Measurements from ENCODE around the gene NAP1L1. TPM values are rescaled to one million over a fixed set of nuclear protein-coding genes. Genes with fewer than 3 reads are reported as not detected.

The NAP1L1 gene
- total RNA-seq, 1 experiment from 2014 or later = 493 TPM

- H3K4me1 Mint-ChIP-seq (ENCODE audit: insufficient read depth, unreplicated experiment) = peaks cover 5% of the 10 kb centered on the region
- no TSS peak for BruUV-seq (replicated peaks)
- no peaks in the 10 kb centered on the region for H3K36me3 Mint-ChIP-seq (ENCODE audit: insufficient read depth, unreplicated experiment)
- no peak overlapping the region for H3K27ac Mint-ChIP-seq (ENCODE audit: low read depth, unreplicated experiment)
- ChIA-PET POLR2A (interaction anchor here (0.7 kb wide), 1 partner anchor 58 kb away, joined by 3 read pairs; no protein-coding TSS in a partner anchor), CTCF (interaction anchor here (1.5 kb wide), 1 partner anchor 9 kb away, joined by 5 read pairs; no protein-coding TSS in a partner anchor)
- H3K9me3 Mint-ChIP-seq (ENCODE audit: unreplicated experiment) = peaks cover 7% of the 10 kb centered on the region
- intact Hi-C loops (cut with micrococcal nuclease) = no loop called here
- TF ChIP-seq, protein P1, sequence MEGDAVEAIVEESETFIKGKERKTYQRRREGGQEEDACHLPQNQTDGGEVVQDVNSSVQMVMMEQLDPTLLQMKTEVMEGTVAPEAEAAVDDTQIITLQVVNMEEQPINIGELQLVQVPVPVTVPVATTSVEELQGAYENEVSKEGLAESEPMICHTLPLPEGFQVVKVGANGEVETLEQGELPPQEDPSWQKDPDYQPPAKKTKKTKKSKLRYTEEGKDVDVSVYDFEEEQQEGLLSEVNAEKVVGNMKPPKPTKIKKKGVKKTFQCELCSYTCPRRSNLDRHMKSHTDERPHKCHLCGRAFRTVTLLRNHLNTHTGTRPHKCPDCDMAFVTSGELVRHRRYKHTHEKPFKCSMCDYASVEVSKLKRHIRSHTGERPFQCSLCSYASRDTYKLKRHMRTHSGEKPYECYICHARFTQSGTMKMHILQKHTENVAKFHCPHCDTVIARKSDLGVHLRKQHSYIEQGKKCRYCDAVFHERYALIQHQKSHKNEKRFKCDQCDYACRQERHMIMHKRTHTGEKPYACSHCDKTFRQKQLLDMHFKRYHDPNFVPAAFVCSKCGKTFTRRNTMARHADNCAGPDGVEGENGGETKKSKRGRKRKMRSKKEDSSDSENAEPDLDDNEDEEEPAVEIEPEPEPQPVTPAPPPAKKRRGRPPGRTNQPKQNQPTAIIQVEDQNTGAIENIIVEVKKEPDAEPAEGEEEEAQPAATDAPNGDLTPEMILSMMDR (IDR thresholded peaks at IDR 0.05; ENCODE audit: unreplicated experiment) = no peak
- H3K4me3 Mint-ChIP-seq (ENCODE audit: unreplicated experiment) = no peak overlapping the region
- H3K27me3 Mint-ChIP-seq (ENCODE audit: insufficient read depth, unreplicated experiment) = no peaks in the 10 kb centered on the region
- no peak for DNase-seq (ENCODE audit: unreplicated experiment)
Measured at GRCh38 chr12:76106631-76107030, 22.1 kb upstream of the NAP1L1 start.

- Mint-ChIP-seq H3K27me3 (ENCODE audit: insufficient read depth, unreplicated experiment) (no peaks in the 10 kb centered on the region), H3K9me3 (ENCODE audit: unreplicated experiment) (no peaks in the 10 kb centered on the region), H3K4me1 (ENCODE audit: insufficient read depth, unreplicated experiment) (peaks cover 5% of the 10 kb centered on the region), H3K27ac (ENCODE audit: low read depth, unreplicated experiment) (no peak overlapping the region), H3K36me3 (ENCODE audit: insufficient read depth, unreplicated experiment) (no peaks in the 10 kb centered on the region), H3K4me3 (ENCODE audit: unreplicated experiment) (no peak overlapping the region)
- TF ChIP-seq, protein P1 (IDR thresholded peaks at IDR 0.05; ENCODE audit: unreplicated experiment) = no peak
- ChIA-PET POLR2A (interaction anchor here (0.7 kb wide), 1 partner anchor 11 kb away, joined by 3 read pairs; no protein-coding TSS in a partner anchor), CTCF (interaction anchor here (0.6 kb wide), 1 partner anchor 215 kb away, joined by 4 read pairs; no protein-coding TSS in a partner anchor)
- no peak for DNase-seq (ENCODE audit: unreplicated experiment)
- intact Hi-C loops (cut with micrococcal nuclease) = no loop called here
- no TSS peak for BruUV-seq (replicated peaks)
Measured at GRCh38 chr12:76103958-76104357, 19.5 kb upstream of the NAP1L1 start.

DNA sequence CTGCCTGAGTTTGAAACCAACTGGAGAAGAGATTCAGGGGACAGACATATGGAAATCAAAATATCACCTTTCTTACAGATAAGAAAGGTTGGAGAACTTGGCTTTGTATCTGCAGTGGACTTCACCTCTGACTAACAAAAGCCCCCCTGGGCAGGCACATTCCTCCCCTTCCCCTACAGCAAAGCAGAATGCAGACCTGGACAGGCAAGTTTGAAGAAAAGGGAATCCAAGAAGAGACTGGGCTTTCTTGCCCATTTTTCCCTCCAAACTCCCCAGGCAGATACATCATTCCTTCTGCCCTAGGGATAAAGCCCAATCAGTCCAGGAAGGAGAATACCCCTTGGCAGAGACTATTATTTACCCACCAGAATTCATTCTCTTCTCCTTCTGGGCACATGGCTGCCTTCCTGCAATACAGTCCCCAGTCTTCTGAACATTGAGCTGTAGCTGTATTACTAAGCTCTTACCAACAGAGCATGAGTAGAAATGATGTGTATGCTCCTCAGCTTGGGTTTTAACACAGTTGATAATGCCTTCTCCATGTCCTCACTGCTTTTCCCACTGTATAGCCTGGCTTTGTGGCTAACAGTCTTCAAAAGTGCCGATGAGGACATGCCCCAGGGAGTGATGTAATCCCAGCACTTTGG lies 17.4 kb upstream of the NAP1L1 start:
- CTCF ChIA-PET = interaction anchor here (0.7 kb wide), 1 partner anchor 109 kb away, joined by 3 read pairs; no protein-coding TSS in a partner anchor
- DNase-seq (ENCODE audit: unreplicated experiment) = no peak
- no peak overlapping the region for H3K27ac Mint-ChIP-seq (ENCODE audit: low read depth, unreplicated experiment)
- intact Hi-C loops (cut with micrococcal nuclease) = no loop called here
- POLR2A ChIA-PET = interaction anchor here (0.6 kb wide), 1 partner anchor 41 kb away, joined by 3 read pairs; no protein-coding TSS in a partner anchor
- no peak overlapping the region for H3K4me3 Mint-ChIP-seq (ENCODE audit: unreplicated experiment)
- peaks cover 5% of the 10 kb centered on the region for H3K4me1 Mint-ChIP-seq (ENCODE audit: insufficient read depth, unreplicated experiment)
- BruUV-seq (replicated peaks) = no TSS peak
- no peaks in the 10 kb centered on the region for H3K9me3 Mint-ChIP-seq (ENCODE audit: unreplicated experiment)
- H3K36me3 Mint-ChIP-seq (ENCODE audit: insufficient read depth, unreplicated experiment) = no peaks in the 10 kb centered on the region
- TF ChIP-seq, protein P1 (IDR thresholded peaks at IDR 0.05; ENCODE audit: unreplicated experiment) = no peak
- H3K27me3 Mint-ChIP-seq (ENCODE audit: insufficient read depth, unreplicated experiment) = no peaks in the 10 kb centered on the region

- Mint-ChIP-seq H3K4me1 (ENCODE audit: insufficient read depth, unreplicated experiment) (no peaks in the 10 kb centered on the region), H3K36me3 (ENCODE audit: insufficient read depth, unreplicated experiment) (no peaks in the 10 kb centered on the region), H3K9me3 (ENCODE audit: unreplicated experiment) (no peaks in the 10 kb centered on the region), H3K27me3 (ENCODE audit: insufficient read depth, unreplicated experiment) (no peaks in the 10 kb centered on the region), H3K27ac (ENCODE audit: low read depth, unreplicated experiment) (no peak overlapping the region), H3K4me3 (ENCODE audit: unreplicated experiment) (no peak overlapping the region)
- POLR2A ChIA-PET = no interaction called here
- no peak for DNase-seq (ENCODE audit: unreplicated experiment)
- CTCF ChIA-PET = interaction anchor here (0.8 kb wide), 1 partner anchor 9 kb away, joined by 3 read pairs; no protein-coding TSS in a partner anchor
- BruUV-seq (replicated peaks) = no TSS peak
- intact Hi-C loops (cut with micrococcal nuclease) = no loop called here
- TF ChIP-seq, protein P1 (IDR thresholded peaks at IDR 0.05; ENCODE audit: unreplicated experiment) = no peak
Measured at GRCh38 chr12:76096079-76096646, 11.7 kb upstream of the NAP1L1 start.

Data from MCF 10A (cell line).